ENCODE data around the gene BAHCC1.

The BAHCC1 gene

GRCh38 chr17:81484195-81484979, 89.1 kb downstream of the BAHCC1 start (continued):
- TF ChIP-seq ZNF776 (tag by site-specific recombination; IDR thresholded peaks at IDR 0.05; ENCODE audit: borderline replicate concordance) (no peak), RBAK (tag by site-specific recombination; IDR thresholded peaks at IDR 0.05) (no peak), ZNF146 (tag by site-specific recombination; IDR thresholded peaks at IDR 0.05) (no peak), ZNF157 (tag by site-specific recombination; IDR thresholded peaks at IDR 0.05) (no peak), MYNN (tag by site-specific recombination; IDR thresholded peaks at IDR 0.05; ENCODE audit: borderline replicate concordance) (no peak), ELK4 (IDR thresholded peaks at IDR 0.05; ENCODE audit: borderline replicate concordance, low read depth, low read length) (no peak), ZNF677 (tag by site-specific recombination; IDR thresholded peaks at IDR 0.05) (peak; percentile 53), ZNF514 (tag by site-specific recombination; IDR thresholded peaks at IDR 0.05) (no peak), YY1 (tag by site-specific recombination; IDR thresholded peaks at IDR 0.05) (peak; percentile 71; the same call in 1 of the 2 replicates), ZNF37A (tag by site-specific recombination; IDR thresholded peaks at IDR 0.05) (no peak), ZNF621 (tag by site-specific recombination; IDR thresholded peaks at IDR 0.05) (no peak), ZNF292 (tag by site-specific recombination; IDR thresholded peaks at IDR 0.05; ENCODE audit: borderline replicate concordance, low read depth) (no peak), ZNF416 (tag by site-specific recombination; IDR thresholded peaks at IDR 0.05) (no peak), ZNF2 (tag by site-specific recombination; IDR thresholded peaks at IDR 0.05) (0 out of 2 replicates have a peak, but pooled peaks have one; percentile 40), BCL11B (tag by site-specific recombination; IDR thresholded peaks at IDR 0.05; ENCODE audit: low read depth) (no peak), ZNF239 (tag by site-specific recombination; IDR thresholded peaks at IDR 0.05) (no peak)
- TF ChIP-seq, protein P1, sequence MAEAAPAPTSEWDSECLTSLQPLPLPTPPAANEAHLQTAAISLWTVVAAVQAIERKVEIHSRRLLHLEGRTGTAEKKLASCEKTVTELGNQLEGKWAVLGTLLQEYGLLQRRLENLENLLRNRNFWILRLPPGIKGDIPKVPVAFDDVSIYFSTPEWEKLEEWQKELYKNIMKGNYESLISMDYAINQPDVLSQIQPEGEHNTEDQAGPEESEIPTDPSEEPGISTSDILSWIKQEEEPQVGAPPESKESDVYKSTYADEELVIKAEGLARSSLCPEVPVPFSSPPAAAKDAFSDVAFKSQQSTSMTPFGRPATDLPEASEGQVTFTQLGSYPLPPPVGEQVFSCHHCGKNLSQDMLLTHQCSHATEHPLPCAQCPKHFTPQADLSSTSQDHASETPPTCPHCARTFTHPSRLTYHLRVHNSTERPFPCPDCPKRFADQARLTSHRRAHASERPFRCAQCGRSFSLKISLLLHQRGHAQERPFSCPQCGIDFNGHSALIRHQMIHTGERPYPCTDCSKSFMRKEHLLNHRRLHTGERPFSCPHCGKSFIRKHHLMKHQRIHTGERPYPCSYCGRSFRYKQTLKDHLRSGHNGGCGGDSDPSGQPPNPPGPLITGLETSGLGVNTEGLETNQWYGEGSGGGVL (tag by site-specific recombination; IDR thresholded peaks at IDR 0.05) = no peak
- TF ChIP-seq, protein P2, sequence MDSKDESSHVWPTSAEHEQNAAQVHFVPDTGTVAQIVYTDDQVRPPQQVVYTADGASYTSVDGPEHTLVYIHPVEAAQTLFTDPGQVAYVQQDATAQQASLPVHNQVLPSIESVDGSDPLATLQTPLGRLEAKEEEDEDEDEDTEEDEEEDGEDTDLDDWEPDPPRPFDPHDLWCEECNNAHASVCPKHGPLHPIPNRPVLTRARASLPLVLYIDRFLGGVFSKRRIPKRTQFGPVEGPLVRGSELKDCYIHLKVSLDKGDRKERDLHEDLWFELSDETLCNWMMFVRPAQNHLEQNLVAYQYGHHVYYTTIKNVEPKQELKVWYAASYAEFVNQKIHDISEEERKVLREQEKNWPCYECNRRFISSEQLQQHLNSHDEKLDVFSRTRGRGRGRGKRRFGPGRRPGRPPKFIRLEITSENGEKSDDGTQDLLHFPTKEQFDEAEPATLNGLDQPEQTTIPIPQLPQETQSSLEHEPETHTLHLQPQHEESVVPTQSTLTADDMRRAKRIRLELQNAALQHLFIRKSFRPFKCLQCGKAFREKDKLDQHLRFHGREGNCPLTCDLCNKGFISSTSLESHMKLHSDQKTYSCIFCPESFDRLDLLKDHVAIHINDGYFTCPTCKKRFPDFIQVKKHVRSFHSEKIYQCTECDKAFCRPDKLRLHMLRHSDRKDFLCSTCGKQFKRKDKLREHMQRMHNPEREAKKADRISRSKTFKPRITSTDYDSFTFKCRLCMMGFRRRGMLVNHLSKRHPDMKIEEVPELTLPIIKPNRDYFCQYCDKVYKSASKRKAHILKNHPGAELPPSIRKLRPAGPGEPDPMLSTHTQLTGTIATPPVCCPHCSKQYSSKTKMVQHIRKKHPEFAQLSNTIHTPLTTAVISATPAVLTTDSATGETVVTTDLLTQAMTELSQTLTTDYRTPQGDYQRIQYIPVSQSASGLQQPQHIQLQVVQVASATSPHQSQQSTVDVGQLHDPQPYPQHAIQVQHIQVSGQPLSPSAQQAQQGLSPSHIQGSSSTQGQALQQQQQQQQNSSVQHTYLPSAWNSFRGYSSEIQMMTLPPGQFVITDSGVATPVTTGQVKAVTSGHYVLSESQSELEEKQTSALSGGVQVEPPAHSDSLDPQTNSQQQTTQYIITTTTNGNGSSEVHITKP (tag by site-specific recombination; IDR thresholded peaks at IDR 0.05) = peak; percentile 56; the same call in 1 of the 2 replicates
- TF ChIP-seq, protein P3, sequence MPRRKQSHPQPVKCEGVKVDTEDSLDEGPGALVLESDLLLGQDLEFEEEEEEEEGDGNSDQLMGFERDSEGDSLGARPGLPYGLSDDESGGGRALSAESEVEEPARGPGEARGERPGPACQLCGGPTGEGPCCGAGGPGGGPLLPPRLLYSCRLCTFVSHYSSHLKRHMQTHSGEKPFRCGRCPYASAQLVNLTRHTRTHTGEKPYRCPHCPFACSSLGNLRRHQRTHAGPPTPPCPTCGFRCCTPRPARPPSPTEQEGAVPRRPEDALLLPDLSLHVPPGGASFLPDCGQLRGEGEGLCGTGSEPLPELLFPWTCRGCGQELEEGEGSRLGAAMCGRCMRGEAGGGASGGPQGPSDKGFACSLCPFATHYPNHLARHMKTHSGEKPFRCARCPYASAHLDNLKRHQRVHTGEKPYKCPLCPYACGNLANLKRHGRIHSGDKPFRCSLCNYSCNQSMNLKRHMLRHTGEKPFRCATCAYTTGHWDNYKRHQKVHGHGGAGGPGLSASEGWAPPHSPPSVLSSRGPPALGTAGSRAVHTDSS (tag by site-specific recombination; IDR thresholded peaks at IDR 0.05) = peak; percentile 47; the same call in 1 of the 2 replicates
- TF ChIP-seq, protein P4, sequence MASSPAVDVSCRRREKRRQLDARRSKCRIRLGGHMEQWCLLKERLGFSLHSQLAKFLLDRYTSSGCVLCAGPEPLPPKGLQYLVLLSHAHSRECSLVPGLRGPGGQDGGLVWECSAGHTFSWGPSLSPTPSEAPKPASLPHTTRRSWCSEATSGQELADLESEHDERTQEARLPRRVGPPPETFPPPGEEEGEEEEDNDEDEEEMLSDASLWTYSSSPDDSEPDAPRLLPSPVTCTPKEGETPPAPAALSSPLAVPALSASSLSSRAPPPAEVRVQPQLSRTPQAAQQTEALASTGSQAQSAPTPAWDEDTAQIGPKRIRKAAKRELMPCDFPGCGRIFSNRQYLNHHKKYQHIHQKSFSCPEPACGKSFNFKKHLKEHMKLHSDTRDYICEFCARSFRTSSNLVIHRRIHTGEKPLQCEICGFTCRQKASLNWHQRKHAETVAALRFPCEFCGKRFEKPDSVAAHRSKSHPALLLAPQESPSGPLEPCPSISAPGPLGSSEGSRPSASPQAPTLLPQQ (tag by site-specific recombination; IDR thresholded peaks at IDR 0.05) = peak; percentile 48; the same call in 1 of the 2 replicates
- TF ChIP-seq, protein P5, sequence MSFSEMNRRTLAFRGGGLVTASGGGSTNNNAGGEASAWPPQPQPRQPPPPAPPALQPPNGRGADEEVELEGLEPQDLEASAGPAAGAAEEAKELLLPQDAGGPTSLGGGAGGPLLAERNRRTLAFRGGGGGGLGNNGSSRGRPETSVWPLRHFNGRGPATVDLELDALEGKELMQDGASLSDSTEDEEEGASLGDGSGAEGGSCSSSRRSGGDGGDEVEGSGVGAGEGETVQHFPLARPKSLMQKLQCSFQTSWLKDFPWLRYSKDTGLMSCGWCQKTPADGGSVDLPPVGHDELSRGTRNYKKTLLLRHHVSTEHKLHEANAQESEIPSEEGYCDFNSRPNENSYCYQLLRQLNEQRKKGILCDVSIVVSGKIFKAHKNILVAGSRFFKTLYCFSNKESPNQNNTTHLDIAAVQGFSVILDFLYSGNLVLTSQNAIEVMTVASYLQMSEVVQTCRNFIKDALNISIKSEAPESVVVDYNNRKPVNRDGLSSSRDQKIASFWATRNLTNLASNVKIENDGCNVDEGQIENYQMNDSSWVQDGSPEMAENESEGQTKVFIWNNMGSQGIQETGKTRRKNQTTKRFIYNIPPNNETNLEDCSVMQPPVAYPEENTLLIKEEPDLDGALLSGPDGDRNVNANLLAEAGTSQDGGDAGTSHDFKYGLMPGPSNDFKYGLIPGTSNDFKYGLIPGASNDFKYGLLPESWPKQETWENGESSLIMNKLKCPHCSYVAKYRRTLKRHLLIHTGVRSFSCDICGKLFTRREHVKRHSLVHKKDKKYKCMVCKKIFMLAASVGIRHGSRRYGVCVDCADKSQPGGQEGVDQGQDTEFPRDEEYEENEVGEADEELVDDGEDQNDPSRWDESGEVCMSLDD (tag by site-specific recombination; IDR thresholded peaks at IDR 0.05) = peak; percentile 80
- TF ChIP-seq, protein P6, sequence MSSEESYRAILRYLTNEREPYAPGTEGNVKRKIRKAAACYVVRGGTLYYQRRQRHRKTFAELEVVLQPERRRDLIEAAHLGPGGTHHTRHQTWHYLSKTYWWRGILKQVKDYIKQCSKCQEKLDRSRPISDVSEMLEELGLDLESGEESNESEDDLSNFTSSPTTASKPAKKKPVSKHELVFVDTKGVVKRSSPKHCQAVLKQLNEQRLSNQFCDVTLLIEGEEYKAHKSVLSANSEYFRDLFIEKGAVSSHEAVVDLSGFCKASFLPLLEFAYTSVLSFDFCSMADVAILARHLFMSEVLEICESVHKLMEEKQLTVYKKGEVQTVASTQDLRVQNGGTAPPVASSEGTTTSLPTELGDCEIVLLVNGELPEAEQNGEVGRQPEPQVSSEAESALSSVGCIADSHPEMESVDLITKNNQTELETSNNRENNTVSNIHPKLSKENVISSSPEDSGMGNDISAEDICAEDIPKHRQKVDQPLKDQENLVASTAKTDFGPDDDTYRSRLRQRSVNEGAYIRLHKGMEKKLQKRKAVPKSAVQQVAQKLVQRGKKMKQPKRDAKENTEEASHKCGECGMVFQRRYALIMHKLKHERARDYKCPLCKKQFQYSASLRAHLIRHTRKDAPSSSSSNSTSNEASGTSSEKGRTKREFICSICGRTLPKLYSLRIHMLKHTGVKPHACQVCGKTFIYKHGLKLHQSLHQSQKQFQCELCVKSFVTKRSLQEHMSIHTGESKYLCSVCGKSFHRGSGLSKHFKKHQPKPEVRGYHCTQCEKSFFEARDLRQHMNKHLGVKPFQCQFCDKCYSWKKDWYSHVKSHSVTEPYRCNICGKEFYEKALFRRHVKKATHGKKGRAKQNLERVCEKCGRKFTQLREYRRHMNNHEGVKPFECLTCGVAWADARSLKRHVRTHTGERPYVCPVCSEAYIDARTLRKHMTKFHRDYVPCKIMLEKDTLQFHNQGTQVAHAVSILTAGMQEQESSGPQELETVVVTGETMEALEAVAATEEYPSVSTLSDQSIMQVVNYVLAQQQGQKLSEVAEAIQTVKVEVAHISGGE (tag by site-specific recombination; conservative IDR thresholded peaks at IDR 0.05; ENCODE audit: low read depth) = no peak

All from HEK293 (cell line).